Colonic mucosa (tissue), 4 donors: Measurements from ENCODE around the gene FAM241B. TPM values are rescaled to one million over a fixed set of nuclear protein-coding genes. Genes with fewer than 3 reads are reported as not detected.

ENCODE experiments used
- DNase-seq: peaks from one replicate; pipeline ENCODE4 v3.0.0-alpha.2; 2020
- H3K27ac ChIP-seq: fragments of 200-600 bp; one replicate; pipeline ENCODE4 v1.8.0; 2021
- H3K27me3 ChIP-seq: fragments of 200-600 bp; one replicate; pipeline ENCODE4 v1.8.0; 2021
- H3K36me3 ChIP-seq: fragments of 200-600 bp; one replicate; pipeline ENCODE4 v1.8.0; 2021
- H3K4me1 ChIP-seq: fragments of 200-600 bp; one replicate; pipeline ENCODE4 v1.8.0; 2021; ENCODE audit warnings: mild to moderate bottlenecking
- H3K4me3 ChIP-seq: fragments of 200-600 bp; one replicate; pipeline ENCODE4 v1.8.0; 2021
- H3K9ac ChIP-seq, 2 donors: one replicate each; pipeline ENCODE4 v1.7.0; 2013; ENCODE audit warnings: control low read depth in 2 of 2, low read depth in 2 of 2, low read length in 2 of 2
- H3K9me3 ChIP-seq: fragments of 200-600 bp; one replicate; pipeline ENCODE4 v1.8.0; 2021
- CTCF ChIP-seq: fragments of 200-600 bp; IDR thresholded peaks from one replicate; pipeline ENCODE4 v1.8.0; 2022; ENCODE audit warnings: antibody characterized with exemption, mild to moderate bottlenecking
- intact Hi-C: fragments of 100-400 bp; cut with DNase I; formaldehyde crosslinking; loops from one replicate; pipeline ENCODE4 v1.14.1; 2022
- total RNA-seq, 2 donors: library from RNA; stranded (reverse); fragmentation: NEBNext Ultra II Directional in 1 of 2; extraction: Animal tissue kit (Norgen Biotek cat#: 25700) in 1 of 2; gene quantifications; one replicate each; pipeline ENCODE4 v1.2.1, GENCODE V29; 2021
- donor health status: healthy.
- donor health status: DM: no; HTN: no; CAD: no.
- donor health status: DM: no; HTN: no; CAD: no.

FAM241B gene
- total RNA-seq, 2 donors from 2014 or later = 4.2 to 4.5 TPM

GRCh38 chr10:69653561-69653960, 23.5 kb downstream of the FAM241B start:
- TF ChIP-seq CTCF = no peak
- H3K9me3 ChIP-seq = no peaks in the 10 kb centered on the region
- no peaks in the 10 kb centered on the region for H3K36me3 ChIP-seq
- no peak for DNase-seq
- H3K9ac ChIP-seq = no peak overlapping the region
- no peak overlapping the region for H3K27ac ChIP-seq
- no peaks in the 10 kb centered on the region for H3K27me3 ChIP-seq
- H3K4me3 ChIP-seq = no peak overlapping the region
- H3K4me1 ChIP-seq = no peaks in the 10 kb centered on the region
- intact Hi-C loops = no loop called here

- intact Hi-C loops = no loop called here
- H3K9ac ChIP-seq = no peak overlapping the region
- H3K27me3 ChIP-seq = no peaks in the 10 kb centered on the region
- H3K9me3 ChIP-seq = no peaks in the 10 kb centered on the region
- no peak for DNase-seq
- TF ChIP-seq CTCF = no peak
- H3K27ac ChIP-seq = no peak overlapping the region
- no peaks in the 10 kb centered on the region for H3K36me3 ChIP-seq
- H3K4me1 ChIP-seq = no peaks in the 10 kb centered on the region
- H3K4me3 ChIP-seq = no peak overlapping the region
Measured at GRCh38 chr10:69655124-69655867, 25.2 kb downstream of the FAM241B start.

DNA sequence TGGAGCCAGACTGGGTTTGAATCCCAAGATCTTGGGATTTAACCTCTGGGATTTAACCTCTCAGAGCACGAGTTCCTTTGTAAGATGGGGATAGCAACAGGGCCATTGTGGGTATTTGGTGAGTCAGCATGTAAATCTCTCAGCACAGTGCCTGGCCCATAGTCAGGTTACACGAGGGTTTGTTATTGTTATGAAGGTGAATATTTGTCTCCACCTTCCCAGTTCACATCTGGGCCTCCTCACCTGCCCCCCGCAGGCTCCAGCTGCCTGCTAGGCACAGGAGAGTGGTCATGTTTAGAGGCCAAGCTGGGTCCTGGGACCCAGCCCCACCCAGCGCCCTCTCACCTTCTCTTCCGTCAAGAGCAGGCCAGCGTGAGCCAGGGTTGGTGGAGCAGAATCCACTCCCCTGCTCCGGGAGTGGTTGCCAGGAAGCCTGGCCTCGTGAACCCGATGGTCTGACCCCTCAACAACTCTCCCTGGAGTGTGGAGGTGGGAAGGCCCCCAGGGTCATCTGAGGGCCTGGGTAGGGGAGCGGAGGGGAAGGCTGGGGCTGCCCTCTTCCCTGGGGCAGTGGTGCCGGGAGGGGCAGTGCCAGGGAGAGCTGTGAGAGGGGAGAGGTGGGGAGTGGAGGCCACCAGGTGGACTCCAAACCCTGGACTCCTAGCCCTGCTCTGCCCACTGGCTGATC, 26.0 kb downstream of the FAM241B start:
- Histone ChIP-seq H3K27me3 (no peaks in the 10 kb centered on the region), H3K4me3 (no peak overlapping the region), H3K9ac (no peak overlapping the region), H3K4me1 (no peaks in the 10 kb centered on the region), H3K9me3 (no peaks in the 10 kb centered on the region), H3K36me3 (no peaks in the 10 kb centered on the region), H3K27ac (no peak overlapping the region)
- no peak for DNase-seq
- TF ChIP-seq CTCF = no peak
- intact Hi-C loops = no loop called here

DNA sequence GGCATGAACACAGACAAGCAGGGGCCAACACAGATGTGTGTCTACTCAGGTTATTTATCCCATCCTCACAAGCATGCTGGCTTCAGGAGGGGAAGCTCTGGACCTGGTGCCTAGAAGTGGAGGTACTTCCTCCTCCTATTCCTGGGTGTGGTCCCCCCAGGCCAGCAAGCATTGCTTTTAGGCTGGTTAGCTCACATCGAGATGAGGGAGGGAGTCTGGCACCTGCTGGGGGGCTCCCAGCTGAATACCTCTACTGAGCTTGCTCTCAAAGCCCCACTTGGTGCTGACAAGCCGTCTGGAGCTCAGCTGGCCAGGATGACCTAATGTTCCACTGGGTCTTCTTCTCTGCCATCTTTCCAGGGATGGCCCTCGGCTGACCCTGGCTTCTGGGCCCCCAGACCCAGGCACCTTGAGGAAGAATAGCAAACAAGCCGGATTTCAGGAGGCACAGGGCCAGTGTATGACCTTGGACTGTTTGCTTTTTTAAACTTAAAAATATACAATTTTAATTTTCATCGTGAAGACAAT, 26.8 kb downstream of the FAM241B start:
- intact Hi-C loops = no loop called here
- no peaks in the 10 kb centered on the region for H3K4me1 ChIP-seq
- no peaks in the 10 kb centered on the region for H3K27me3 ChIP-seq

GRCh38 chr10:69657430-69657829, 27.4 kb downstream of the FAM241B start:
- no peak overlapping the region for H3K27ac ChIP-seq
- no peaks in the 10 kb centered on the region for H3K27me3 ChIP-seq
- intact Hi-C loops = no loop called here
- no peak overlapping the region for H3K9ac ChIP-seq
- no peak for TF ChIP-seq CTCF
- no peaks in the 10 kb centered on the region for H3K4me1 ChIP-seq
- no peaks in the 10 kb centered on the region for H3K36me3 ChIP-seq
- no peak overlapping the region for H3K4me3 ChIP-seq
- no peaks in the 10 kb centered on the region for H3K9me3 ChIP-seq
- no peak for DNase-seq

More for the DNA sequence above, 26.8 kb downstream of the FAM241B start:
- Histone ChIP-seq H3K27ac (no peak overlapping the region), H3K9me3 (no peaks in the 10 kb centered on the region), H3K9ac (no peak overlapping the region), H3K36me3 (no peaks in the 10 kb centered on the region), H3K4me3 (no peak overlapping the region)
- no peak for TF ChIP-seq CTCF
- DNase-seq = no peak
